Parathyroid adenoma (tissue), 2 donors: ENCODE measurements around the gene ADCY5.

Experiments
- H2AFZ ChIP-seq: fragments of 300-600 bp; sonication (generic); one replicate; pipeline ENCODE4 v1.7.0; 2017; ENCODE audit warnings: antibody characterized with exemption, mild to moderate bottlenecking
- H3K27ac ChIP-seq: fragments of 300-600 bp; sonication (generic); one replicate; pipeline ENCODE4 v1.7.0; 2017
- H3K27me3 ChIP-seq: fragments of 300-600 bp; sonication (generic); one replicate; pipeline ENCODE4 v1.7.0; 2017; ENCODE audit warnings: low read length; ENCODE audit not compliant: control insufficient read depth, insufficient read depth
- H3K36me3 ChIP-seq: fragments of 300-600 bp; sonication (generic); one replicate; pipeline ENCODE4 v1.7.0; 2017; ENCODE audit warnings: low read length; ENCODE audit not compliant: control insufficient read depth, insufficient read depth
- H3K4me1 ChIP-seq: fragments of 300-600 bp; sonication (generic); one replicate; pipeline ENCODE4 v1.7.0; 2017; ENCODE audit warnings: control low read depth
- H3K4me2 ChIP-seq: fragments of 300-600 bp; sonication (generic); one replicate; pipeline ENCODE4 v1.7.0; 2017; ENCODE audit warnings: low read length
- H3K4me3 ChIP-seq: fragments of 300-600 bp; sonication (generic); one replicate; pipeline ENCODE4 v1.7.0; 2017; ENCODE audit warnings: low read depth, low read length
- H3K79me2 ChIP-seq: fragments of 300-600 bp; sonication (generic); one replicate; pipeline ENCODE4 v1.7.0; 2017; ENCODE audit warnings: control low read depth
- H3K9ac ChIP-seq: fragments of 300-600 bp; sonication (generic); one replicate; pipeline ENCODE4 v1.7.0; 2017; ENCODE audit warnings: mild to moderate bottlenecking
- H3K9me3 ChIP-seq: fragments of 300-600 bp; sonication (generic); one replicate; pipeline ENCODE4 v1.7.0; 2017; ENCODE audit warnings: low read length; ENCODE audit not compliant: control insufficient read depth
- TF ChIP-seq, protein P1 (sequence below): fragments of 300-600 bp; sonication (generic); IDR thresholded peaks from one replicate; pipeline ENCODE4 v1.7.0; 2017; ENCODE audit warnings: antibody characterized with exemption, mild to moderate bottlenecking
- donor health status: primary hyperparathyroidism.

The ADCY5 gene

DNA sequence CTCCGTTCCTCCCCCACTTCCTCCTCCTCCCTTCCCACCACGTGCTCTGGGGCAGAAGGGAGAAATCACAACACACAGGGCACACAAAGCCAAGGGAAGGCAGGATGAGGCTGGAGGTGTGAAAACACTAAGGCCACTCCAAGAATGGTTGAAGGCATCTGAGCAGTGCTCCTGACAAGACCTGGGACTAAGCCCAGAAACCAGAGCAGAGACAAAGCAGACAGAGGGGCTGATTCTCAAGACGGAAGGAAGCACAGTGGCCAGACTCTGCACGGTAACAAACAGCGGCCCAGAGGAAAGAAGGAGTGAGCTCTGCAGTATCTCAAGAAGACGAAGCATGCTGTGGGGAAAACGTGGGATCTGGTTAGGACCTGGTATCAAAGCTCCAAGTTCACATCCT lies 78.1 kb downstream of the ADCY5 start:
- Histone ChIP-seq H3K79me2 (no peaks in the 10 kb centered on the region), H3K4me2 (no peak overlapping the region), H3K27ac (no peak overlapping the region), H3K4me1 (no peaks in the 10 kb centered on the region), H3K4me3 (no peak overlapping the region), H2AFZ (no peak overlapping the region), H3K9ac (no peak overlapping the region), H3K36me3 (no peaks in the 10 kb centered on the region), H3K9me3 (no peaks in the 10 kb centered on the region), H3K27me3 (no peaks in the 10 kb centered on the region)
- TF ChIP-seq, protein P1, sequence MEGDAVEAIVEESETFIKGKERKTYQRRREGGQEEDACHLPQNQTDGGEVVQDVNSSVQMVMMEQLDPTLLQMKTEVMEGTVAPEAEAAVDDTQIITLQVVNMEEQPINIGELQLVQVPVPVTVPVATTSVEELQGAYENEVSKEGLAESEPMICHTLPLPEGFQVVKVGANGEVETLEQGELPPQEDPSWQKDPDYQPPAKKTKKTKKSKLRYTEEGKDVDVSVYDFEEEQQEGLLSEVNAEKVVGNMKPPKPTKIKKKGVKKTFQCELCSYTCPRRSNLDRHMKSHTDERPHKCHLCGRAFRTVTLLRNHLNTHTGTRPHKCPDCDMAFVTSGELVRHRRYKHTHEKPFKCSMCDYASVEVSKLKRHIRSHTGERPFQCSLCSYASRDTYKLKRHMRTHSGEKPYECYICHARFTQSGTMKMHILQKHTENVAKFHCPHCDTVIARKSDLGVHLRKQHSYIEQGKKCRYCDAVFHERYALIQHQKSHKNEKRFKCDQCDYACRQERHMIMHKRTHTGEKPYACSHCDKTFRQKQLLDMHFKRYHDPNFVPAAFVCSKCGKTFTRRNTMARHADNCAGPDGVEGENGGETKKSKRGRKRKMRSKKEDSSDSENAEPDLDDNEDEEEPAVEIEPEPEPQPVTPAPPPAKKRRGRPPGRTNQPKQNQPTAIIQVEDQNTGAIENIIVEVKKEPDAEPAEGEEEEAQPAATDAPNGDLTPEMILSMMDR, result no peak

GRCh38 chr3:123369085-123369484 lies 79.8 kb downstream of the ADCY5 start:
- Histone ChIP-seq H3K9ac (no peak overlapping the region), H3K4me3 (no peak overlapping the region), H3K4me2 (no peak overlapping the region), H3K79me2 (no peaks in the 10 kb centered on the region), H3K36me3 (no peaks in the 10 kb centered on the region), H3K27me3 (no peaks in the 10 kb centered on the region), H3K4me1 (no peaks in the 10 kb centered on the region), H3K9me3 (no peaks in the 10 kb centered on the region), H2AFZ (no peak overlapping the region), H3K27ac (no peak overlapping the region)
- TF ChIP-seq, protein P1, result no peak

DNA sequence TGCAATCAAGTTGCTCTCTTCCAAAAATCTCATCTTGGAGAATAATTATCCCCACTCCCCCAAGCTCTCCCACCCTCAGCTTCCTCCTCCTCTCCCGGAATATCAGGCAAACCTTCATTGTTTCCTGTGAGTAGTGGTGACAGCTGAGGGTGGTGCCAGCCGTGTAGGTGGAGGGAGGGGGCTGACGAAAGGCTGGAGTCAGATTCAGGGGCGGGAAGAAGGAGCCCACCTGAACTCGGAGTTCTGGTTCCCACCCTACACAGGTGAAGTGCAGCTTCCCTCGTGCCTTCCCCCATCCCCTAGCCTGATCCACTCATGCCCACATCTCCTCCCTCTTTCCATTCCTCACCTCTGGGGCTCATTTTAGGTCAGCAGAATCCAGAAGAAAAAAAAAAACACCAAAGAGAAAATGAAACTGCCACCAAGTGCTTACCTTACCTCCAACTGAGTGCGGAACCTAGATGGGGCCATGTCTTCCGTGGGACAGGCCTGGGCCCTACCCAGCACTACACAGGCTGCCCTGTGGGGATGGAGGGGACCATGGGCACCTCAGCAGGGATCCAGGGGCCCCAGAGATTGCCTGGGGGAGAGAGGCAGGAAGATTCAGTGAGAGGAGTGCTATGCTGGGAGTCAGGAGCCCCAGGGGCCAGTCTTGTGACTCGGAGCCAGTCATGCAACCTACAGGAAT lies 81.3 kb downstream of the ADCY5 start:
- Histone ChIP-seq H2AFZ (no peak overlapping the region), H3K4me1 (no peaks in the 10 kb centered on the region), H3K27ac (no peak overlapping the region), H3K4me2 (no peak overlapping the region), H3K27me3 (no peaks in the 10 kb centered on the region), H3K36me3 (no peaks in the 10 kb centered on the region), H3K9me3 (no peaks in the 10 kb centered on the region), H3K4me3 (no peak overlapping the region), H3K79me2 (no peaks in the 10 kb centered on the region), H3K9ac (no peak overlapping the region)
- TF ChIP-seq, protein P1, result no peak

DNA sequence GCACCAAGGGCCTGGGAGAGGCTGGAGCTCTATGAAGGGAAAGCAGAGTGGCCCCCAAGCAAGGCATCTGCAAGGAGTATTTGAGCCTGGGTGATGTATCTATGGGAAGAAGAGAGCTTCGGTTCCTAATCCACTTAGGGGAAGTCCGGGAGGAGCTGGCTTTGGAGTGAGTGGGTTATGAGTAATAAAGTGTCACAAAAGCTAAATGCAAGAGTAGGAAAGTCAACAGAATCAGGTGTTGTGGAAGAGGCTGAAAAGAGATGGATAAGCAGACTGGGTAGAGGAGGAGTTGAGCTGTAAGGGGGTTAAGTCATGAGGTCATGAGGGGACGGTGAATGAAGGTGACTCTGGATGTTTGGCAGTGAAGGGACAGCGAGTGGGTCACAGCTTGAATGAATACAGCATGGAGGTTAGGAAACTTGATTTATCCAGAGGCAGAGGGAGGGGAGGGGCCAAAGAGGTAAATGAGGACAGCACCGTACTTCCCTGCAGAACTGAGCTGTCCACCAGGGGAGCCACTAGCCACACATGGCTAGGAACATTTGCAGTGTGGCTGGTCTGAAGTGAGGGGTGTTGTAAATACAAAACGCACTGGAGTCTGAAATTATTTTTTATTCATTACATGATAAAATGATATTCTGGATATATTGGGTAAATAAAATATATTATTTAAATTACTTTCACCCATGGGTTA lies 83.3 kb downstream of the ADCY5 start:
- H3K4me1 ChIP-seq, result no peaks in the 10 kb centered on the region
- H3K4me3 ChIP-seq, result no peak overlapping the region
- H3K79me2 ChIP-seq, result no peaks in the 10 kb centered on the region
- no peak overlapping the region for H3K9ac ChIP-seq
- H3K9me3 ChIP-seq, result no peaks in the 10 kb centered on the region
- H3K27me3 ChIP-seq, result no peaks in the 10 kb centered on the region
- TF ChIP-seq, protein P1, result no peak
- no peak overlapping the region for H3K4me2 ChIP-seq
- H2AFZ ChIP-seq, result no peak overlapping the region
- no peak overlapping the region for H3K27ac ChIP-seq
- H3K36me3 ChIP-seq, result no peaks in the 10 kb centered on the region

GRCh38 chr3:123361071-123361470 lies 87.8 kb downstream of the ADCY5 start:
- Histone ChIP-seq H3K27ac (no peak overlapping the region), H3K9ac (no peak overlapping the region), H3K9me3 (no peaks in the 10 kb centered on the region), H3K36me3 (no peaks in the 10 kb centered on the region), H3K4me3 (no peak overlapping the region), H2AFZ (no peak overlapping the region), H3K4me1 (no peaks in the 10 kb centered on the region), H3K27me3 (no peaks in the 10 kb centered on the region), H3K4me2 (no peak overlapping the region), H3K79me2 (no peaks in the 10 kb centered on the region)
- TF ChIP-seq, protein P1, result no peak
